B cell (primary cell): ENCODE measurements around the gene LRRIQ4. TPM values are rescaled to one million over a fixed set of nuclear protein-coding genes. Genes with fewer than 3 reads are reported as not detected.

Experiments used
- ATAC-seq: fragments of 200-7000 bp; cut with Tn5 transposase; one replicate; pipeline ENCODE4 v1.10.0; 2021; ENCODE audit warnings: low read depth, mild to moderate bottlenecking, moderate number of reproducible peaks, moderate library complexity
- CTCF ChIA-PET: fragments of 350-600 bp; sonication (Branson Sonifier 250); formaldehyde crosslinking; loops from one replicate; lab custom pipeline; 2021; ENCODE audit warnings: antibody characterized with exemption, inconsistent platforms; lab: Charles Lee
- POLR2A ChIA-PET: fragments of 350-600 bp; sonication (Branson Sonifier 250); formaldehyde crosslinking; loops from one replicate; lab custom pipeline; 2021; ENCODE audit warnings: antibody characterized with exemption; lab: Charles Lee
- DNase-seq: peaks from one replicate; pipeline ENCODE4 v3.0.0; 2013
- H2AFZ ChIP-seq: 2 replicates; pipeline ENCODE4 v1.6.1; 2012; ENCODE audit warnings: mild to moderate bottlenecking, low read depth, low read length; ENCODE audit not compliant: insufficient read depth, poor library complexity, severe bottlenecking
- H3K27ac ChIP-seq, 2 donors: 1 replicate in 1 of 2; 2 replicates in 1 of 2; pipeline ENCODE4 v1.5.1; 2012 to 2013; ENCODE audit warnings: low read length in 2 of 2, mild to moderate bottlenecking in 2 of 2, moderate library complexity in 1 of 2
- H3K27me3 ChIP-seq, 4 experiments: fragments of 200-600 bp in 1 of 4; sonication (generic) in 1 of 4; replicated peaks in 1 of 4; 1 replicate in 2 of 4; 2 replicates in 2 of 4; pipeline versions ENCODE4 v1.6.1 to v1.7.0; 2013 to 2016; ENCODE audit warnings: low read length in 3 of 4, mild to moderate bottlenecking in 2 of 4, mixed read lengths in 1 of 4, moderate library complexity in 1 of 4; ENCODE audit not compliant: insufficient read depth in 4 of 4, control insufficient read depth in 3 of 4; ENCODE audit errors: control extremely low read depth in 1 of 4
- H3K36me3 ChIP-seq, 2 experiments: replicated peaks in 1 of 2; 1 replicate in 1 of 2; 2 replicates in 1 of 2; pipeline versions ENCODE4 v1.6.1 to v1.7.1; 2013; ENCODE audit warnings: low read length in 1 of 2; ENCODE audit not compliant: insufficient read depth in 2 of 2, control insufficient read depth in 1 of 2; ENCODE audit errors: control extremely low read depth in 1 of 2, extremely low read depth in 1 of 2
- H3K4me1 ChIP-seq, 2 donors: fragments of 200-600 bp in 1 of 2; sonication (generic) in 1 of 2; 1 replicate in 1 of 2; 2 replicates in 1 of 2; pipeline versions ENCODE4 v1.5.1 to v1.6.1; 2013 to 2017; ENCODE audit warnings: low read length in 2 of 2; ENCODE audit not compliant: control insufficient read depth in 2 of 2, insufficient read depth in 2 of 2
- H3K4me2 ChIP-seq: replicated peaks from 2 replicates; pipeline ENCODE3; 2012; ENCODE audit warnings: mild to moderate bottlenecking, low read depth, low read length; ENCODE audit not compliant: poor library complexity, severe bottlenecking
- H3K4me3 ChIP-seq, 5 experiments: fragments of 200-600 bp in 1 of 5; sonication (generic) in 1 of 5; 1 replicate in 3 of 5; 2 replicates in 2 of 5; pipeline versions ENCODE4 v1.5.1 to v1.7.0; 2011 to 2016; ENCODE audit warnings: low read length in 4 of 5, mild to moderate bottlenecking in 4 of 5, low read depth in 2 of 5, control low read depth in 1 of 5, moderate library complexity in 1 of 5; ENCODE audit not compliant: insufficient read depth in 1 of 5; ENCODE audit errors: control extremely low read depth in 1 of 5, extremely low read depth in 1 of 5
- H3K79me2 ChIP-seq: fragments of 200-600 bp; sonication (generic); one replicate; pipeline ENCODE4 v1.6.0; 2016; ENCODE audit warnings: low read length; ENCODE audit not compliant: control insufficient read depth, insufficient read depth
- H3K9ac ChIP-seq: fragments of 200-600 bp; sonication (generic); 2 replicates; pipeline ENCODE4 v1.6.1; 2017; ENCODE audit warnings: mild to moderate bottlenecking, low read length, moderate library complexity
- H3K9me3 ChIP-seq, 3 donors: one replicate each; pipeline versions ENCODE4 v1.6.1 to v1.7.1; 2013; ENCODE audit warnings: low read length in 2 of 3; ENCODE audit not compliant: control insufficient read depth in 2 of 3, insufficient read depth in 1 of 3; ENCODE audit errors: control extremely low read depth in 1 of 3
- H4K20me1 ChIP-seq: 2 replicates; pipeline ENCODE4 v1.6.0; 2012; ENCODE audit warnings: mild to moderate bottlenecking, low read length; ENCODE audit not compliant: insufficient read depth, control insufficient read depth, poor library complexity, severe bottlenecking
- H3K27ac Mint-ChIP-seq: one replicate; pipeline ENCODE4 v1.8.0; 2021; ENCODE audit warnings: mixed read lengths
- H3K27me3 Mint-ChIP-seq: one replicate; pipeline ENCODE4 v1.8.0; 2021; ENCODE audit warnings: mixed read lengths
- H3K4me1 Mint-ChIP-seq: one replicate; pipeline ENCODE4 v1.8.0; 2021; ENCODE audit warnings: mixed read lengths
- H3K4me3 Mint-ChIP-seq: one replicate; pipeline ENCODE4 v1.8.0; 2021; ENCODE audit warnings: mixed read lengths
- H3K9me3 Mint-ChIP-seq: one replicate; pipeline ENCODE4 v1.8.0; 2022; ENCODE audit warnings: mixed read lengths; ENCODE audit not compliant: insufficient read depth
- CTCF ChIP-seq: fragments of 200-600 bp; IDR thresholded peaks from one replicate; pipeline ENCODE4 v1.8.0; 2022; ENCODE audit warnings: antibody characterized with exemption, mild to moderate bottlenecking
- EZH2 ChIP-seq: IDR thresholded peaks from 2 replicates; pipeline ENCODE4 v1.6.1; 2012; ENCODE audit warnings: borderline replicate concordance, low read depth, mild to moderate bottlenecking, moderate library complexity, low read length; ENCODE audit not compliant: insufficient read depth, poor library complexity, severe bottlenecking
- WGBS: methylation state at CpG from one replicate; pipeline ENCODE4 v1.1.5; 2013; ENCODE audit warnings: missing lambda C conversion rate; ENCODE audit not compliant: insufficient coverage; 5-methylcytosine and 5-hydroxymethylcytosine counted together
- intact Hi-C: fragments of 100-400 bp; cut with micrococcal nuclease; formaldehyde crosslinking; loops from one replicate; pipeline ENCODE4 v1.10.0; 2022
- polyA plus RNA-seq: library from polyadenylated mRNA; depleted of rRNA; stranded (reverse); fragments of >200 nt; gene quantifications from 2 replicates; pipeline ENCODE4 v1.2.3, GENCODE V29; 2012
- total RNA-seq, 2 donors: library from RNA; stranded (reverse); fragments of 120-200 nt in 1 of 2; gene quantifications; 1 replicate in 1 of 2; 2 replicates in 1 of 2; pipeline versions ENCODE4 v1.2.3 to v1.2.4, GENCODE V29; 2013 to 2022

Gene LRRIQ4
- total and polyA plus RNA-seq, 2 donors (not counting 1 experiment from before 2014, with no cell fraction given) = 0.04 to 0.71 TPM

- Mint-ChIP-seq H3K9me3 (no peaks in the 10 kb centered on the region), H3K27ac (no peak overlapping the region), H3K4me1 (peaks cover 6% of the 10 kb centered on the region), H3K27me3 (no peaks in the 10 kb centered on the region), H3K4me3 (no peak overlapping the region)
- CTCF ChIA-PET = interaction anchor here (1.0 kb wide), 1 partner anchor 37 kb away, joined by 3 read pairs; no protein-coding TSS in a partner anchor
- Histone ChIP-seq H3K4me1 (no peaks in the 10 kb centered on the region), H4K20me1 (no peaks in the 10 kb centered on the region), H3K36me3 (no peaks in the 10 kb centered on the region), H2AFZ (no peak overlapping the region), H3K4me2 (no peak overlapping the region), H3K27me3 (no peaks in the 10 kb centered on the region), H3K9me3 (no peaks in the 10 kb centered on the region), H3K9ac (no peak overlapping the region), H3K27ac (no peak overlapping the region), H3K4me3 (no peak overlapping the region), H3K79me2 (no peaks in the 10 kb centered on the region)
- POLR2A ChIA-PET = interaction anchor here (0.6 kb wide), 1 partner anchor 156 kb away, joined by 4 read pairs; no protein-coding TSS in a partner anchor
- intact Hi-C loops = no loop called here
- TF ChIP-seq CTCF (no peak), EZH2 (no peak)
- WGBS = 80% methylated on average over 1 of the region's 3 CpGs
- ATAC-seq = no peak
- DNase-seq = no peak
These were observed 12.6 kb downstream of the LRRIQ4 start for GRCh38 chr3:169825316-169825715.

DNA sequence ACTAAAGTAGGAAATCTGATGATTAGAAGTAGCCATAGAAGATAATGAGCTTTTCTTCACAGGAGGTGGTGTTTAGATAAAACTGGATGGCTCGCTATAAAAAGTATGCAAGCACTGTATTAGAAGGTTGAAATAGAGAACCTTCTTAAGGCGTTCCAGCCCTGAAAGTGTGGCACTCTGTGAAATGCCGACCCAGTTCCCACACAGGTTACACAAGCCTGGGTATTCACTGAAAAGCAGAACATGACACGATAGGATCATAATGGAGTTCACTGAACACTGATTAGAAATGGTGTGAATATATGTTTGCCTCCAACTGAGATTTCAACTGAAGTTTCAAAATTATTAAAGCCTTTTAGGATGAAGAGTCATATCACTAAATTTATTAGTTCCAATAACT is 15.0 kb downstream of the LRRIQ4 start:
- no peaks in the 10 kb centered on the region for H4K20me1 ChIP-seq
- no peak overlapping the region for H3K4me2 ChIP-seq
- Mint-ChIP-seq H3K4me1 (peaks cover 6% of the 10 kb centered on the region), H3K9me3 (no peaks in the 10 kb centered on the region), H3K4me3 (no peak overlapping the region), H3K27ac (no peak overlapping the region), H3K27me3 (no peaks in the 10 kb centered on the region)
- ChIA-PET CTCF (interaction anchor here (0.6 to 1.2 kb wide), 2 partner anchors 14 to 207 kb away, joined by 3 read pairs; no protein-coding TSS in a partner anchor), POLR2A (interaction anchor here (0.7 kb wide), 1 partner anchor 354 kb away, joined by 6 read pairs; no protein-coding TSS in a partner anchor)
- no peaks in the 10 kb centered on the region for H3K36me3 ChIP-seq
- H3K4me1 ChIP-seq = no peaks in the 10 kb centered on the region
- H3K4me3 ChIP-seq = no peak overlapping the region
- intact Hi-C loops = no loop called here
- WGBS = 82% methylated on average over 3 of the region's 4 CpGs
- H3K9ac ChIP-seq = no peak overlapping the region
- H3K9me3 ChIP-seq = no peaks in the 10 kb centered on the region
- no peak for DNase-seq
- H2AFZ ChIP-seq = no peak overlapping the region
- ATAC-seq = no peak
- no peak for TF ChIP-seq CTCF
- no peaks in the 10 kb centered on the region for H3K79me2 ChIP-seq
- H3K27me3 ChIP-seq = no peaks in the 10 kb centered on the region
- no peak overlapping the region for H3K27ac ChIP-seq
